ENCODE measurements around the gene TSEN54.
"Not testable (repeated sequence)": the region's sequence is repeated elsewhere in the genome, so short reads cannot be mapped to it uniquely, and the experiment has no call there.

Gene TSEN54

DNA sequence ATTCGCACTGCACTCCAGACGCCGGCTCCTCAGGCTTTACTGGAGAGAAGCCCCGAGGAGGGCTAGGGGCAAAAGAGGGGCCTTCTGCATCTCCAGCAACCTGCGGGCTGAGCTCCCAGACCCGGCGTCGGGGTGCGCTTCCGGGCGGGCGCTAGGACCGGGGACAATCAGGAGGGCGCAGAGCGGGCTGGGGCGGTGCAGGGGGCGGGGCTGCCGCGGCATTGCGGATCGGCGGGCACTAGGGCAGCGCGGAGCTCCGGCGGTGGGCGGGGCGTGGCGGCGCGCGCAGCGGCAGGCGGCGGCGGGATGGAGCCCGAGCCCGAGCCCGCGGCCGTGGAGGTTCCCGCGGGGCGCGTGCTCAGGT is at the start of gene TSEN54:
Gene TSEN54, plus strand, starts transcription at position 274 of the 364 bp plus-strand sequence. Its CDS starts 33 bp downstream, at position 307.
- peak; percentile 88 for DNase-seq (ENCODE audit: low read depth)

DNA sequence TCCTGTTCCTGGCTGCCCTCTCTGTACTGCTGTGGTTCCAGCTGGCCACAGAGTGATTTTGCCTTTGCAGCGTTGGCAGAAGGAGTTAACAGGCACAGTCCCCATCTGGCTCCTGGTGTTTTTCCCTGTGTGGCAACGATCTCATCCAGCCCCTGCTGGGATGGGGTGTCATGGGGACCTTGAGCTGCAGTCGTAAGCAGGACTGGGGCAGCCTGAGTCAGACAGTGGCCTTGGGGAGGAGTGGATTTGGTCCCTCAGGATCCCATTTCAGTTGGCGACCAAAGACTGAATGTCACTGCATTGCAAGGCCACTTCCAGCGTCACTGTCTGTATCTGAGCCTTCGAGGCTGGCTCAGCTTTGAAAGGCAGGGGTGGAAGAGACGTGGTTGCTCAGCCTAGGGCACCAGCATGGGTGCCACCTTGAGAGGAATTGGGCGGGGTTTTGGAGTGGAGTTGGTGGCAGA is 48.0 kb upstream of the TSEN54 start:
- DNase-seq (ENCODE audit: low read depth) = no peak

DNA sequence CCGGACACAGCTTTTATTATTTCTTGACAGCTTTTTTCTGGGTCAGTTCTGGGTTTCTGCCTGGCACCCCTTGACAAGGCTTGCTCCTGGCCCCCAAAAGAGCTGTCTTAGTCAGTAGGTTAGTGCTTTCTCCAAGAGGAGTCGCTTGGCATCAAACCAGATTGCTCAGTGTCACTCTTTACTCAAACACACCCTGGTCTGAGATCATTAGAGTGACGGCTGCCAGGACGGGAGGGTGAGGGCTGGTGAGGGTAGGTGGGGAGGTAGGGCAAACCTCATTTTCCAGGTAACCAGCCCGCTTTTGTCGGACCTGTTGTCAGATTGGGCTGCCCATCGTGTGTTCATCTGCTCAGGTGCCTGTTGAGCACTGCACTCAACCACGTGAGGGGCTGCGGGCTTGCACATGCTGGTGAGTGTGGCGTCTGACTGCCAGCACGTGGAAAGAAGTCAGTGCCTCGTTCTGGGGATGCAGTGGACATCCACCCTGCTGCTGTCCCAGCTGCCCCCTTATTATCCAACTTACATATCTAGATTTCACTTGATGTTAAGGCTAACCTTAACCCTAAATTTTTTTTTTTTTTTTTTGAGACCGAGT is 47.5 kb upstream of the TSEN54 start:
- DNase-seq (ENCODE audit: low read depth) = no peak

DNA sequence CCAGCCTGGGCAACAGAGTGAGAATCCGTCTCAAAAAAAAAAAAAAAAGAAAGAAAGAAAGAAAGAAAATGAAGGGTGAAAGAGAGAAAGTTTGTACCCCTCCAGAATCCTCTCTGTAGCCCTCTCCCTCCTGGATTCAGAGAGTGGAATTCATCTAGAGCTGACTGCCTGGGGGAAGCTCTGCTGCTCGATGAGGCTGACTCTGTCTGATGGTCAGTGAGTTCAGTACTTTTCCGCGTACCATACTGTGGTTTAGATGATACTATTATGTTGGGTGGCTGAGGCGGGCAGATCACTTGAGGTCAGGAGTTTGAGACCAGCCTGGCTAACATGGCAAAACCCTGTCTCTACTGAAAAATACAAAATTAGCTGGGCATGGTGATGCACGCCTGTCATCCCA is 45.1 kb upstream of the TSEN54 start:
- DNase-seq (ENCODE audit: low read depth) = no peak

DNA sequence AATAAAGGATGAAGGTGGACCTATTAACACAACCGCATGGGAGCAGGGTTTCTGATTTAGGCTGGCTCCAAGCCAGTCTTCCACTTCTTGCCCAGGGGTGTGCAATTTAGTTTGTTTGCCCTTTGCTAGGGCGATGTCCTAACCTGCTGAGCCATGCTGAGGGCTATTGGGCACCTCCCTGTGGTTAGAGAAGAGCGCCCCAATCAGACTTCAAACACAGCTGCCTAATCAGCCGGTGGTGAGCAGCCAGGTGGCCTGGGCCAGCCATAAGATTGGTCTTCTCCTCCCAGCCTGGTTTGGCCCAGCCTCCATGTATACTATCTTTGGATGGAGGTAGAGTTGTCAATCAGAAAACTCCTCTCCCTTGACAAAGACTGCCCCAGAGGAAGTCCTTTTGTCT is 44.2 kb upstream of the TSEN54 start:
- DNase-seq (ENCODE audit: low read depth) = no peak

DNA sequence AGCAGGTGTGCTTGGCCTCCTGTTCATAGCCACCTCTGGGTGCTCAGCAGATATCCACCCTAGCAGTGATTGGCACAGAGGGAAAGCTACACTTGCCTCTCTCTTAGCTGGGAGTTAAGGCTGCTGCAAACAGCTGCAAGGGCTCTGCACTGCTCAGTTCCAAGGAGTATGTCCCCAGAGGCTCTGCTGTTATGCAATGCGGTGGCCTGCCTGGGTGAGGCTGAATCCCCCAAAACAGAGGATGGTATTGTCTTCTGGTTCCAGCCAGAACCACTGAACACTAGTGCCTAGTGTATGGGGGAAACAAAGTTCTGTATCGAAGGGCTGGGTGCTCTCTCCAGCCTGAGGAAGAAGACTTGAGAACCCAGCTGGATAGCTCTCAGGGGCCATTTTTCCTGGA is 43.1 kb upstream of the TSEN54 start:
- DNase-seq (ENCODE audit: low read depth) = no peak

DNA sequence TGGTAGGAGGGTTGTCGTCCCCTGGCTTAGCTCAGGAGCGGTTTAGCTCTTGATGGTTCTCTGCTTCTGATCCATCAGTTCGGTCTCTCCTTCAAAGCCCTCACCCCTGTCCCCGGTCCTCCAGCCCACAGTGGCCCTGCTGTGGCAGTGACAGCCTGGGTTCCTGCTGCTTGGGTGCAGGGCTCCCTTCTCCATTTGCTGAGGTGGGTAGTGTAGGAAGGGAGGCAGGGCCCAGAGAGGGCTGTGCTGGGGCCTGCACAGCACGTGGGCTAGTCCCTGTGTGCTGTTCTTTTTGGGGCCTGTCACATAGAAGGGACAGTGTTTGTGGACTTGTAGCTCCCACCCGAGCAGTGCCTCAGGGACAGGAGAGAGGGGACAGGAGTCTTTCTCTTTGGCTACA is 41.6 kb upstream of the TSEN54 start:
- DNase-seq (ENCODE audit: low read depth) = no peak

DNA sequence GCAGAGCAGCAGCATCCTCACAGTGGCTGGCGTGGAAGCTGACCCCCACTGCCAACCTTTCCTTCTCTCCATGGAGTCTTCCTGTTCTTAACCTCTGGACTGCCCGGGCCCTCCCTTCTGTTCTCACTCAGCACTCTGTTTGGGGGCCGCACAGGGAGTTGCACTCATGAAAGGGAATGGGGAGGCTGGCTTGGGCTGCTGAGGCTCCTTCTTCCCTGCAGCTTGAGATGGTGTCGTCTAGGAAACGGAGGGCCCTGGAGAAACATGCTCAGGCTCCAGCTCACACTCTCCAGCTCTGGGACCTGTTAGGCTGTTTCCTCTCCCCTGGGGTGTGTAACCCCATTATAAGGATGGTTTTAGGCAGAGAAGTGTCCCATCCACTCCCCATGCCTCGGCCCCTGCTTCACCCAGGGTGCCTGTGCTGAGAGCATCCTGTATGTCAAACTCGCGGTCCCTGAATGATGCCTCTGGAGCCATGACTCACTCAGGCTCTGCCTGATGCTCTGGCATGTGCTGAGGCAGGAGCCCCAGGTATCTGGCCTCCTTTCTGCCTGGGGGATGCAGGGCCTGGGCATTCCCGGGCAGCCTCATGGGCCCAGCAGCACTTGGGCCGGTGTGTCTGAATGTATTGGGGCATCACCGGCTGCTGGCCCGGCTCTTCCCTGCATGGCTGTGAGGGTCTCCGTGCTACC is 41.0 kb upstream of the TSEN54 start:
- DNase-seq (ENCODE audit: low read depth) = no peak

DNA sequence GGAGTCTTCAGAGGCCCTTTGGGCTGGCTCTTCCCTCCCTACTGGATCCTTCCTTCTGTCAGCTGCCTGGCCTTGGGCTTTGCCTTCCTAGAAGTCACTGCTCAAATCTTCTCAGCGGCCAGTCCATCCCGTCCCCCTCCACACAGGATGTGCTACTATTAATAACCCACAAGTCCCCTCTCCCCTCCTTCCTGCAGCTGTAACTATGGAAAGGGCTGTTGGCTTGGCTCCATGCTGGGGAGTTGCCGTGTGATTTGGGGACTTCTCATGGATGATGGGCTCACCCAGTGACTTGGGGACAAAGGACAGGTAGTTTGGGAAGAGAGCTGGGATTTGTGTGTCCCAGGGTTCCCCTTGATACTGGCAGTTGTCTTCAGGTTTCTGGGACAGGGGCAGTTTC is 40.5 kb upstream of the TSEN54 start:
- DNase-seq (ENCODE audit: low read depth) = no peak

DNA sequence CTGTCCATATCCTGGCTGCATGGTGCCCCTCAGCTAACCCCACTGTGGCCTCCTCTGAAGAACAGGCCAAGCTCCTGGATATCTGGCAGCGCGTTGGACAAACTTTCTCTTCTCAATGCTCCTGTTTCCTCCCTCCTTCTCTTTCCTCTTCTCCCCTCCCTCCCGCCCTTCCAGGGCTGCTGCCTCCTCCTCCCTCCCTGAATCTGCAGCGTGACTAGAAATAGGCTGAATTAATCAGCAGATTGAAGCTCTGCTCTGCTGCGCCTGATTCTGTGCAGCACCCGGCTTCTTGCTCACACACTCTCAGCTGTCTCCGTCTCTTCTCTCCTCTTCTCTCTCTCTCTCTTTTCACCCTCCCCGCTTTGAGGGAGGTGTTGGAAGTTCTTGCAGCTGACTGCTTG is 40.1 kb upstream of the TSEN54 start:
- DNase-seq (ENCODE audit: low read depth) = no peak

DNA sequence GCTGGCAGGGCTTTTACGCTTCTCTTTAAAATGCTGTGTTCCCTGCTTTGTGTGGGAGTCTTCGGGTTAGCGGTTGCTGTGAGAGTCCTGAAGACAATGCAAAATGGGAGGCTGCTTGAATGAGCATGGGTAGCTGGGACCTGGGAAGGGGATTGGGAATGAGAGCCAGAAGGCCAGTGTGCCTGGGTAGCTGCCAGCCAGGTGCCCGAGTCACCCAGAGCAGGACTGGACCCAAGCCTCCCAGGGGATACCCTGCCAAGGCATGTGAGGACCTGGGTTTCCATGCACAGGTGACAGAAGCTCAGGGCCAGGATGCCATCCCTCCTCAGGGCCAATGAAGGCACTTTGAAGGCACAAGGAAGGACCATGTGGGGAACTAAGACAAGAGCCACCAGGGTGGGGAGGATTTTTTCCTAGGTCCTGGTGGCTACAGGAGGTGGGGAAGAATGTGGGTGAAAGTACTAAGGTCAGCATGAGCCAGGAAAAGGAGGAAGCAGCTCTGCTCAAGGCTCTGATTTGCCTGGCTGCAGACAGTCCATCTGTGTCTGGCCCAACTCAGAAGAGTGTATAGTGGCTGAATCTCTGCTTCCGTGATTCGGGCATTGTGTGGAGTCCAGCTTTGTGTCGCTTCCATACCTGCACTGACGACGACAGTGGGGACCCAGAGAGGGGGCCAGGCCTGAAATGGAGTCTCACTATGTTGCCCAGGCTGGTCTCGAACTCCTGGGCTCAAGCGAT is 39.4 kb upstream of the TSEN54 start:
- no peak for DNase-seq (ENCODE audit: low read depth)

DNA sequence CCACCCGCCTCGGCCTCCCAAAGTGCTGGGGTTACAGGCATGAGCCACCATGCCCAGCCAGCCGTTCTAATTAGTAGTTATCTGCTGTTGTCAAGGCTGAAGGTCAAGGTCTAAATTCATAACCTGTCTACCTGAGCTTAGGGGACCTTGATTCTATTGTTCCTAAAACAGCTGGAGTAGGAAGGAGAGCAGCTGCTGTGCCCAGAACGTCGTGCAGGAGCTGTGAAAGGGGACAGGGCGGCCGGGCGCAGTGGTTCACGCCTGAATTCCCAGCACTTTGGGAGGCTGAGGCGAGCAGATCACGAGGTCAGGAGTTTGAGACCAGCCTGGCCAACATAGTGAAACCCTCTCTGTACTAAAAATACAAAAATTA is 38.9 kb upstream of the TSEN54 start:
- not testable (repeated sequence) for DNase-seq (ENCODE audit: low read depth)

DNA sequence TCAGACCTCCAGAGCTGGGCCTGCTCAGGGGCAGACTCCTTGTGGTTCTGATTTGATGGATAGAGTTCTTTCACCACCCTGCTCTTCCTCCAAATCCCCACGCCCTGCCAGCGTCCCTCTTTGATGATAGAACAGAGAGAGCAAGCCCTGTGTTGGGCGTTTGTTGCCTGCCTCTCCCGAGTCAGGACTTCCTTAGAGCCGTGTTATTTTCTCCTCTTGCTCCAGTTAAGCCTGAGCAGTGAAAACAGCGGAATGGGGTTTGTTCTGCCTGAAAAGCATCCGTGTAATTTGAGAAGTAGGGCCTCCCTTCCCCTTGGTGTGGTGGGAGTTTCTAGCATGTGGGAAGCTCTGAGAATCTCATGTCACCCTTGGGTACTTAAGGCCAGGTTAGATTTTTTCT is 37.8 kb upstream of the TSEN54 start:
- DNase-seq (ENCODE audit: low read depth) = no peak

DNA sequence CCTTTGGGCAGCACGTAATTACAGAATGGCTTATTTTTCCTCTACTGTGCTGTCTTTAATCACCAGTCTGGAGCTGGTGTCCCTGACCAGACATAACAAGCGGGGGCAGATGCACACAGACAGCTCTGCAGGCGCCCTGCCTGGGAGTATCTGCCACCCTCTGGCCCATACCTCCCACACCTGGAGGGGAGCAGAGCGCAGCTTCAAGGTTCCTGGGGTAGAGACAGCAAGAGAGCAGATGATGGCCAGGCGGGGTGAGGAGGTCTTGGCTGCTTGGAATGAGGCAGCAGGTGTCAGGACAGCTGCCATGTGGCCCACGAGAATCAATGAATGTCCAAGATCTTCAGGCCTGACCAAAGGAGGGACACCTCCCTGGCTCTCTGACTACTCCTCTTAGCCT is 36.0 kb upstream of the TSEN54 start:
- DNase-seq (ENCODE audit: low read depth) = no peak

DNA sequence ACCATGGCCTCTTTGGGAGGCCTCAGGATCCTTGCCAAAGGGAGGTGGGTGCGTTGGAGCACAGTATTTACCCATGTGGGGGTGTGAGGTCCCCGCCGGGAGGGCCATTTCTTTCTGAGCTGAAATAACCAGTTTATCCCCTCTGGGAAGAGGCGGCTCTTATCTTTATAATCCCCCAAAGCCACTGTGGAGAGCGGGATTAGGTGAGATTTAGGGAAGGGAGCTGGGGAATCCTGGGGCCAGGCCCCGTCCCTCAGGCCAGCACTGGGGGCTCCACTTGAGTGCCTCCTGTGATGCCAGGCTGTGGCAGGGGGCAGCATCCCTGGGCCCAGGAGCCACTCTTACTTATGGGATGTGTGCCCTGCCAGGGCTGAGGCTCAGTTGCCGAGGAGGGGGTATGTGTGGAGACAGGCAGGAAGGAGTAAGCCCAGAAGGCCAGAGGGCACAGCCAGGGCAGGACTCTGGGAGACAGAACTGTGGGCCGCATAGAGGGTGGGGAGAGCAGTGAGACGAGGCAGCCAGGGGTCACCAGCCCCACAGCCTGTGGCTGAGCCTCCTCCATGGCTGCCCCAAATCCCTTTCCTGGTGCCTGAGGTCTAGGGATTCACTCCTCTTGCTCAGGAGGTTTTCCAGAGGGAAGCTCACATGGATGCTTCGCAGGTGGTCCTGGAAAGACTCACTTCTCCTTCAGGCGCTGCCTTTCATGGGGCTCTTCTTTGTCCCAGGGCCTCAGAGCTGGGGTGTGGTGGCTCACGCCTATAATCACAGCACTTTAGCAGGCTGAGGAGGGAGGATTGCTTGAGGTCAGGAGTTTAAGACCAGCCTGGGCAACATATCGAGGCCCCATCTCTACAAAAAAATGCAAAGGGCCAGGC is 34.9 kb upstream of the TSEN54 start:
- no peak for DNase-seq (ENCODE audit: low read depth)

DNA sequence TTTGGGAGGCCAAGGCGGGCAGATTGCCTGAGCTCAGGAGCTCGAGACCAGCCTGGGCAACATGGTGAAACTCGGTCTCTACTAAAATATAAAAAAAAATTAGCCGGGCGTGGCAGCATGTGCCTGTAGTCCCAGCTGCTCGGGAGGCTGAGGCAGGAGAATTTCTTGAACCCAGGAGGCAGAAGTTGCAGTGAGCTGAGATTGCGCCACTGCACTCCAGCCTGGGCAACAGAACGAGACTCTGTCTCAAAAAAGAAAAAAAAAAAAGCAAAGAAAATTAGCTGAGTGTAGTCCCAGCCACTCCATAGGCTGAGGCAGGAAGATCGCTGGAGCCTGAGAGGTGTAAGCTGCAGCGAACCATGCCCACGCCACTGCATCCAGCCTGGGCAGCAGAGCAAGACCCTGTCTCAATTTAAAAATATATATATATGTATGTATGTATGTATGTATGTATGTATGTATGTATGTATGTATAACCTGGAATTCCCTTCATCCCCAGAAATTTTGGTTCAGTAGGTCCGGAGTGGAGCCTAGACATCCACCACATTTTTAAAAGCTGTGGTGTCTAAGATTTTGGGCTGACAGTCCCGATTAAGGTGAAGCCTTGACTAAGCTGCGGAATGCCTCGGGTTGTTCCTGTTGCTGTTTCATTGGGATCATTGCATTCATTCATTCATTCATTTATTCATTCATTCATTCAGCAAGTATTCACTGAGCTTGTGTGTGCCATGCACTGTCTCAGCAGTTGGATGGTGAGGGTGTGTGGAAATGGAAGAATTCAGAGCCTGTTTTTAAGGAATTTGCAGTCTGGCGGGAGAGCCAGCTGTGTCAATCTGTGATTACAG is 34.0 kb upstream of the TSEN54 start:
- no peak for DNase-seq (ENCODE audit: low read depth)

DNA sequence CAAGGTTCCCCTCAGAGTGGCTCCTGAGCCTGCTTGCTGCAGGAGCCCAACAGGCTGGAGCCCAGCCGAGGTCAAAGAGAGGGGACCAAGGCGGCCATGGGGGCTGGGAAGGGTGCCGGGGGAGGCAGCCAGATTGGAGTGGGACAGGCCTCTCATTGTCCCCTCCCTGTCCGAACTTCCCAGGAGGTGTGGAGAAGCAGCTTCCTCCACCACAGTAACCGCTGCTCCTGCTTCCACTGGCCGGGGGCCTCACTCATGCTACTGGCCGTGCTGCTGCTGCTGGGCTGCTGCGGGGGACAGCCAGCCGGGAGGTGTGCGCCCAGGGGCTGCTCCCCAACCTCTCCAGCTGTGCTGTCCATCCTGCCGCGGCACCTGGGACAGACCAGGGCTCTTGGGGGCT is 30.6 kb upstream of the TSEN54 start:
- DNase-seq (ENCODE audit: low read depth) = no peak

DNA sequence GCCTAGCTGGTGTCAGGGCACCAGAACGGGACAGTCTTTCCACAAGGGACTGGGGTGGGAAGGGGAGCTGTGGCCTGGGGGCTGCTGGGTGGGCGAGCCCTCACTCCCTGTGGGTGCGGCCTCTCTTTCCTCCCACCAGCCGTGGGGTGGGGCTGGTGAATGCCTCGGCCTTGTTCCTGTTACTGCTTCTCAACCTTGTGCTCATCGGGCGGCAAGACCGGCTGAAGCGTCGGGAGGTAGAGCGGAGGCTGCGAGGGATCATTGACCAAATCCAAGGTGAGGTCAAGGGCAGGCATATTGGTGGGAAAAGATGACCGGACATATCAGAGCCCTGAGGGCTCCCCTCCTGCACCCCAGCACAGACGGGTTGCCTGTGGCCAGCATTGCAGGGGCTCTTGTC is 30.2 kb upstream of the TSEN54 start:
- DNase-seq (ENCODE audit: low read depth) = no peak

DNA sequence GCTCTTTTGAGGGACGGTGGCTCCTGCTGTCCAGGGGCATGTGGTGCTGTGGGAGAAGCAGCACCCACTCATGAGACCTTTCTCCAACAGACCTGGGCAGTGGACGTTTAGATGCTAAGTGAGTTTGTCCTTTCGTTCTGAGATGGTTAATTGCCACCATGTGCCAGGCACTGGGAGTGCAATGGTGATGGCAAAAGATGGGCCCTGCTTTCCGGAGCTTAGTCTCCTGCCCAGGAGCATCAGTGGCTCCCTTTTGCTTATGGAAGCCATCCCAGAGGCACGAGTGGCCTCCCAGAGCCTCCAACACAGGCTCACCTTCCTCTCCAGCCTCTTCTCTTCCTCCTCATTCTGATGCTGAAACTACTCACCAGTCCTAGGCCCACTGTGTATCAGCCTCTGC is 29.4 kb upstream of the TSEN54 start:
- no peak for DNase-seq (ENCODE audit: low read depth)

DNA sequence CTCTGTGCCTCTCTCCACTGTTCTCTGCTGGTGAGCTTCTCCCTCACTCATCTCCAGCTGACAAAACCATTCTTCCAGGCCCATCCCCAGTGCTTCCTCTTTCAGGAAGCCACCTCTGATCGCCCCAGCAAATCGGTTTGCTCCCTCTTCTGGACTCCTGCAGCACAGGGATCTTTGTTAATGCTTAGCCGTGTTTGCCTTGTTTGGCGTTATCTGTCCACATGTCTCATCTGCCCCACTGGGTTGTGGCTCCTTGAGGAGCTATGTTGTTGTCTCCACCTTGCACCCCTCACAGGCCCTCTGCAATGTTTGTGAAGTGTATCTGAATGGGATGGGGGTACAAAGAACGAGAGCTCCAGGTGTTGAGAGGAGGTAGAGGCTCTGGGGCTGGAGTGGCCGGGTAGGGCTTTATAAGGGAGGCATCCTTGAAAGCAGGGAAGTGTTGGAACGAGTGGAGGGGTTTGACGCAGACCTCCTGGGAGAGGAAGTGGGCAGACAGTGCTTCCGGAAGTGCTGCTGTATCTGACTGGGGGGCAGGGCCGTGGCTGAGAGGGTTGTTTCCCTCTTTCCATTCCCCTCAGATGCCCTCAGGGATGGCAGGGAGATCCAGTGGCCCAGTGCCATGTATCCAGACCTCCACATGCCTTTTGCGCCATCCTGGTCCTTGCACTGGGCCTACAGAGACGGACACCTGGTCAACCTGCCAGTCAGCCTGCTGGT is 28.8 kb upstream of the TSEN54 start:
- DNase-seq (ENCODE audit: low read depth) = peak; percentile 25
